GM19438 (cell line): ENCODE data around the gene CNNM3.

Experiments used
- ATAC-seq: cut with Tn5 transposase; IDR thresholded peaks from one replicate; pipeline ENCODE4 v1.9.1; 2021; ENCODE audit warnings: low read depth; ENCODE audit not compliant: unreplicated experiment

The CNNM3 gene

DNA sequence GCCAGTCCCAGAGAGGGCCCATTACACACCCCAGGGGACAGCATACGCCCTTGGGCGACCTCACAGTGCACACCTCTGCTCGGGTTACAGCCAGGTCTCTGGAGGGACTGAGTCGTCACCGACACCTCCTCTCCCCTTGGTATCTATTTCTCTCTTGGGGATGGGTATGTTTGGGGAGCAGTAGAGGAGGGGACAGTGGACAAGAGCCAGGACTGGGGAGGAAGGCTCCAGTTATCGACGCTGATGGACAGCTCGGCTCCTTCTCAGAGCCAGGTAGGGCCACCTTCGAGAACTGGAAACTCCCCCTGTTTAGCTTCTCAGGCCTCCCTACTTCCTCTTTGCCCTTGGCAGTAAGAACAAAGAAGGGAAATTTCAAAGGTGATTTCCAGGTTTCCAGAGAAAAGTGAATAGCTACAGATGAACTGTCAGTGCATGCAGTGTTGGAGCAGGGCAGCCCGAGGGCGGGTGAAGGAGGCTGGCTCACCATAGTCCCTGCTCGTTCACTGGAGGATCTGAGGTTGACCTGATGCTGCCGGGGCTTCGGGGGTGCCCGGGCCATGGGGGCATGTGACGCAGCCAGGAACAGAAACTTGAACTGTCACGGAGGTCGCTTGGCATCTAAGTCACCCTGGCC lies 58.2 kb downstream of the CNNM3 start:
- ATAC-seq: no peak

DNA sequence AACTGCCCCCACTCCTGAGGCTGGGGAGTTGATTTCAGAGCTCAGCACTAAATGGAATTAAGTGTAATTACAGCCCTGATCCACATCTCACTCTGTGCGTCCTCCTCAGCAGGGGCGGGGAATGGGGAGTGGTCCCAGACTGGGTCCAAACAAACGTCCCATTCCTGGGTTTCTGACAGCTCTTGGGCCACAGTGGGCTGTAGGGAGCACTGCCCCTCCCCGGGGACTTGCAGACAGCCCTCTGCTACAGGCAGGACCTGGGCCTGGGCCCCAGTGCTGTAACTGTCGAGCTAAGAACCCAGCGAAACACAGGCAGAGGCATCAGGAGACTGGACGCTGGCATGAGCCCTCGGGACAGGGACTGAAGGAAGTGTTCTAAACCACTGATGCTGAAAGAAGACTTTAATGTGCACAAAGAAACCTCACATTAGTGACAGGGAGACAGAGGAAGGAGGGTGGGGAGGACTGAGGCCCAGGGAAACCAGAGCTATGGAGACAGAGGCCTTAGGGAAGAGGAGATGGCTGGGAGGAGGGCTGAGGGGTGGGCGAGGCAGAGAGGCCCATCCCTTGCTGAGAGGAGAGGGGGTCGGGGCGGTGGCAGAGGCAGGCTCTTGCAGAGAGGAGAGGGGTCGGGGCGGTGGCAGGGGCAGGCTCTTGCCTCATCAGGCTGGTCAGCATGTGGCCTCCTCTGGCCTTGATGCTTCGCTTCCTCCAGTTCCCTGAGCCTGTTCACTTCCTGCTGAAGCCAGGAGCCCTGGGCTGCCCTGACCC lies 59.6 kb downstream of the CNNM3 start:
- ATAC-seq: no peak

DNA sequence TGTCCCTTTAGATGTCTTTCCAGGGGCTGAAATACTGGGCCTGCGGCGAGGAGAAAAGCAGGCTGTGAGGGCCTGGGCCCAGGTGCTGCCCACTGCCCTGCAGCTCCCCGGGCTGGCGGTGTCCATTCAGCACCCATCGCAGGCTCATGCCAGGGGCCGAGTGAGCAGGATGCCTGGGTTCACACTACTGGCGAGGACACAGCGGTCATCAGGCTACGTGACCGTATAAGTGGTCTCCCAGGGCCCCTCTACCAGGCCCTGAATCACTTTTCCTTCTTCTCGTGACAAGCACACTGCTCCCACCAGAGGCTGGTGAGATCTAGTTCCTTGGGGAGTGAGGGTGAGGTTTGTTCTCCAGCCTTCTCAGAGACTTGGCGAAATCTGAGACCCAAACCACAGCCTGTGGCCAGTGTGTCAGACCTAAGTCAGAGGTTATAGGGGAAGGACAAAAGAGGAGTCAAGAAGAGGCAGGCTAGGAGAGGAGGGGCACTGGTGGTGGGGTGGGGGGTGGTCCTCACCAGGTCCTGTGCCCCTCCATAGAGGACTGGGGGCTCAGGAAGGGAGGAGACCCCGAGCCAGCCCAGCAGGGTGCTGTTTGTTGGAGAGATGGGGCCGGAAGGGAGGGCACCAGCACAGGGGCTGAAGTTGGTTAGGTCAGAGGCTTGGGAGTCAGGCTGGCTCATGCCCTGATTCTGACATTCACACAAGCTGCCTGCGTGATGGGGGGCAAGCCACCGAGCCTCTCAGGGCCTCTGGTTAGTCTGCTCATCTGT lies 60.4 kb downstream of the CNNM3 start:
- ATAC-seq: no peak

DNA sequence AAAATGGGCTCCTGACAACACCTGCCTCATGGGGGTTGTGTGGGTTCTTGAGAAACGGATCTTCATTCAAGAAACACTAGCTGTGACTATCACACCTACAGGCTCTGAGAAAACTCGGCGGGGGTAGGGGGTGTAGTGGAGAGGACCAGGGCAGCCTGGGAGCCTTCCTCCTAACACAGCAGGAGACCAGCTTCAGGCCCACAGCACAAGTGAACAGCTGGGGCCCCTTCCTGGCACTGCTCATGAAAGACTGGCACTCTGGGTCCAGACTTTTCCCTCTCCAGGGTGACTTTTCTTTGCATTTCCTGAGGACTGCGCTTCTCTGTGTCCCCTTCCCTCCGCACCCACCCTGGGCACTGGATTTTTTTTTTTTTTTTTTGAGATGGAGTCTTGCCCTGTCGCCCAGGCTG lies 61.0 kb downstream of the CNNM3 start:
- no peak for ATAC-seq

DNA sequence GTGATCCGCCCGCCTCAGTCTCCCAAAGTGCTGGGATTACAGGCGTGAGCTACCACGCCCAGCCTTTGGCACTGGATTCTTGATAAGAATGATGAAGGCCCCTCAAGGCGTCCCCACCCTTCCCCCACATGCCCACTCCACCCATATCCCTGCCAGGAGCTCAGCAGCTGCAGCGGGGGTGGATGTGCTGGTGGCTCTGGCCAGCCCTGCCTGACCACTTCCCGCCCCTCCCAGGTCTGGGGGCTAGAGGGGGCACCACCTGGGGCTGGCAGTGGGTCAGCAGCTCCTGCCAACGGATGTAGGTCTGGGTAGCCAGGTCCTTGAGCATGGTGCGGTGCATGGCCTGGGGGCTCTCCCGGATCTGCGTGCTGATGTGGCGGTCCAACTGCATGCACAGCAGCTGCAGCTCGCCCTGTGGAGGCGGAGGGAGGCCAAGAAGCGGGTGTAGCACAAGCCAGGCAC lies 61.6 kb downstream of the CNNM3 start:
- ATAC-seq: no peak

DNA sequence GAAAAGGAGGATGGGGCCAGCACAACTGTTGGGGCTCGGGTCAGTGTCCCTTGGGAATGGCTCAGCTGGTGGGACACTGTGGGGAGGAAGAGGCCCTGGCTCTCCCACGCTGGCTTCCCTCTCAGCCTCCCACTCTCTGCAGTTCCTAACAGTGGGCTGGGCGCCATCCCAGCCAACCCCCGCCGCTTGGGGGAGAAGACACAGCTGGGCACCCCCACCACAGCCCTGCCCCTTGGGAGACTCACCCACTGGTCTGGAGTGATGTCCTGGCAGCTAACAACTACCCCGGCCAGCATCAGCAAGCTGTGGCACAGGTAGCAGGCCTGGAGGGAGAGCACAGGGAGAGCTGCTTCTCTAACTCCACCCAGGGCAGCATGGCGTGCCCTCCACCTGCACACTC lies 62.1 kb downstream of the CNNM3 start:
- ATAC-seq: no peak

DNA sequence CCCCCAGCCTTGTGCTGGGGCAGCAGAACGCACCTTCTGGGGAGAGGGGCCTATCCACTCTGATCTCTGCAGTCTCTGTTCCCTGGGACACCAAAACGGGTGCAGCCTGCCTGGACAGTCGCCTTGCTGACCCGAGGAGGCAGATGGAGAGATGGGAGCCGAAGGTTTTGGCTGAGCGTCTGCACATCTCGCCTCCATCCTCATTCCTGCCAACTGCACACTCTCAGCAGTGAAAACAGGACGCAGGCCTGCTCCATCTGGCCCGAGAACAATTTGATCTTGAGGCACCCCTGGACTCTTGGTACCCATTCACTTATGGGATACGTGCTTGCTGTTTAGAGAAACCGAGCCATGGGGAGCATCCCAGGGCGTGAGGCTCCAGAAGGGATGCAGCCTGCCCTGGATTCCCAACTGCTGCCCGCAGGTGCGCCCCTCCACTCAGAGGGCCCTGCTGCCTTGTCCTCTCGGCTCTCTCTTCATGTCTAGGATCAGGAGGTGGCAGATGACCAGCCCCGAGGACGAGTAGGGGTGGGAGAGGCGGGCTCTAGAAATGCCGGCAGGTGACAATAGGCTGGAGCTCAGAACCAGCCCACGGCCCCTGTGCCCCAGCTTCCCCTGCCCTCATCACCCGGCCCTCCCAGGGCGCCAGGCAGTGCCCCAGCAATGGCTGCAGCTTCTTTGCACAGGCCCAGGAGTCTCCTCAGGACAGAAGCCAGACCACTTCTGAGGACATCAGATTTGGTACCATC lies 62.9 kb downstream of the CNNM3 start:
- no peak for ATAC-seq

DNA sequence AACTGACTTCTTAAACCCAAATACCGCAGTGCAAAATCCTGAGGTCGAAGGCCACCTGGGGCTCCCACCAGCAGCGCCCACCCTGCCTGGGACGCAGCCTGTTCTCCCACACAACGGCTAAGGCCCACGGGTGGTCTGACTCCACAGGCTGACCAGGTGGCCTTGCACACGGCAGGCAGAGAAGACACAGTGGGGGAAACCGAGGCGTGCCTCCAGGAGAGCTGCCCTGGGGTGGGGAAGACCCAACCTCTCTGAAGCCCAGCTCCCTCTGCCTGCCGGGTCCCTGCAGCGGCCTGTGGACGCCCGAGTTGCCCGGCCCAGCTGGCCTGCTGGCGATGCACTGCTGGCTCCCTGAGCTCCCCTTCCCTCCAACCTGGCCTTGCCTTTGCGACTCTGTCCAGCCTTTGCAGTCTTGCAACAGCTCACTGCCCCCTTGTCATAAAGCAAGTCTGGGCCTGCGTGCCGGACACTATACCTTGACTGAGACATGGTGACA lies 63.5 kb downstream of the CNNM3 start:
- no peak for ATAC-seq

DNA sequence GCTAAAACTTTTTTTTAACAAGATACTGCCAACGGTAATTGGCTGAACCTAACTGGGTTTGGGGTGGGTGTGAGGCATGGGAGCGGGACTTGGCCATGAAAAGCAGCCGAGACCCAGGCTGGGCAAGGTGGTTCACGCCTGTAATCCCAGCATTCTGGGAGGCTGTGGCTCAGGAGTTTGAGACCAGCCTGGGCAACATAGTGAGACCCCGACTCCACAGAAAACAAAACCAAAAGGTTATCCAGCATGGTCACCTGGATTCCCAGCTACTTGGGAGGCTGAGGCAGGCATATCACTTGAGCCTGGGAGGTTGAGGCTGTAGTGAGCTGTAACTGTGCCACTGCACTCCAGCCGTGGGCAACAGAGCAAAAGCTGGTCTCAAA lies 64.8 kb downstream of the CNNM3 start:
- ATAC-seq: no peak

DNA sequence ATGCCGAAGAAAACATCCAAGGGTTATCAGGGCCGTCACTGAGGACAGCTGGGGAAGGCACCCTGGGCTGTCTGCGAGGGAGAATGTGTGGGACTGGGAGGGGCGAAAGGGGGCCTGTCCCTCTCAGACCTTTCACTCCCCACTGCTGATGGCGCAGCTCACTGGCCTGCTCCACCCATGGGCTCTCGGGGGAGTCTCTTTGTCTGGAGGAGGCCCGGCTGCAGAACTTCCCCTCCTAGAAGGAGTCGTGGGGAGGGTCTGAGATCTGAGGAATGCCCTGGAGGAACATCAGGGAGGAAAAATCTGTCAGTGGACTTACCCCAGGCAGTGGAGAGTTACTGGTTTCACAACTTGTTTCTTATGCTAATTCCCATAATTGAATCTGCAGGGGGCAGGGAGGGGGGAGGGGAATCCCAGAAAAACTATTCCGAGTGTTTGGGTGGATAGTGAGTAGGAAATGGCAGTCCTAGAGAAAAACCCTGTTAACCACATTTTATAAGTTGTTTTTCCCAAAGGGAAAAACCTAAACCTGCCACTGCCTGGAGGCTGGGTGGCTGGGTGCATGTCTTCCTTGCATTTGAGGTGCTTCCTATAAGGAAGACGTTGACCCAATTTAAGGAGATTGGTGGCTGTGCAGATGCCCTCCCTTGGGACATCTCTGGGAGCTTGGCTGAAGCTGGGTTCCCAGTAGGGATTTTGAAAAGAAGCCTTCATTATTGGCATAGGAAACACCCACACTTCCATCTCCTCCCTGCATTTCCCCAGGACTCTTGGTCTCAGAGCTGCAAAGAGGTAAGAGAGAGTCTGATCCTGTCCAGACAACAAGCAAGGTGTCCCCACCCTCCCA lies 65.5 kb downstream of the CNNM3 start:
- ATAC-seq: no peak

DNA sequence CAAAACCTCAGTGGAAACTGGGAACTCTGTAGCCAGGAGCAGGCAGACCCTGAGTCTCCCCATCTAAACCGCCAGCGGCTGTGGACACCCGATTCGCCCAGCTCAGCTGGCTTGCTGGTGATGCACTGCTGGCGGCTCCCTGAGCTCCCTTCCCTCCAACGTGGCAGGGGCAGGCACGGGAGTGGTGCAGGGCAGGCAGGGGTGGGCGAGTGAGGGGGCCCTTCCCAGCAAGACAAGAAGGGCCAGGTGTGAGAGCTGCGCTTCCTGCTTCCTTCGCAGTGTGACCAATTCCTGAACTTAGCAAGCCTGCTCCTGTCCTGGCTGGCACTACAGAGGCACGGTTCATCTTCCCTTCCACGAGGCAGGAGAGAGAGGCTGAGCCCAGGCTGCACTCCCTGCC lies 66.2 kb downstream of the CNNM3 start:
- no peak for ATAC-seq

DNA sequence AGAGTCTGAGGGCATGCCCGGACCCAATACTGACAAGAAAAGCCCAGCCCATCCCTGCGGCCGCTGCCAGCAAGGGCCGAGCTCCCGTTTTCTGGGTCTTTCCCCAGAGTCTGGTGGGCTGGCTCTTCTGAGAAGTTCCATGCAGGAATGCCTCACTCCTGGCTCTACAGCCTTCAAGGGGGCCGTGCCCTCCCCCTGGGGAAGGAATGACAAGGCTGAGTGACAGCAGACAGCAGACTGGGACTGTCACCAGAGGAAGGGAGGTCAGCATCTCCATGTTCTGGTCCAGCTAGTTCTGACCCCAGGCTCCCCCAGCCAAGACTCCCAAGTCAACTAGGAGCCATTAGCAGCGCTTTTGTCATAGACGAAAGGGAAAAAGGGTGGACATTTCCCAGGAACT lies 66.8 kb downstream of the CNNM3 start:
- ATAC-seq: no peak

DNA sequence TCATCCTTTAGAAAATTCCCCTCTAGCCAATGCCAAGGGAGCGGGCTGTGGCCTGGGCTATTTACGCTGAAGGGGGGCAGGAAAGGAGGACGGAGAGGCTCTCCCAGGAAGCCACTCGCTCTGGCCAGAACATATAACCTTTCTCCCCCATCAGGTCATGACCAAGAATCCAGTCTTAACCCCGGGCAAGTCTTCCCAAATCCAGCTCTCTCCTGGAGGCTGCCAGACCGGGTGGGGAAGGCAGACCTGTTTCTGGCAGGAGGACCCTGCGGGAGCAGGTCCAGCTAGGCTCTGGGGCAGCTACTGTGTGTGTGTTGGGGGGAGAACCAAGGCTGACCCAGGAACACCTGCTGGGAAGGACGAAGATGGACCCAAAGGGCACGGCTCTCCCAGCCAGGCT lies 67.2 kb downstream of the CNNM3 start:
- no peak for ATAC-seq
